Retinal pigment epithelial cell (primary cell): Measurements from ENCODE around the gene CERS4.
"Not testable (repeated sequence)": the region's sequence is repeated elsewhere in the genome, so short reads cannot be mapped to it uniquely, and the experiment has no call there.

Experiments used
- DNase-seq: peaks from one replicate; pipeline ENCODE4 v3.0.0-alpha.2; 2010; ENCODE audit warnings: low read depth
- H3K4me3 ChIP-seq: 2 replicates; pipeline ENCODE4 v1.5.1; 2011; ENCODE audit warnings: mild to moderate bottlenecking, low read length, control low read depth, moderate library complexity
- TF ChIP-seq, protein P1 (sequence below): conservative IDR thresholded peaks from 2 replicates; pipeline ENCODE4 v1.5.1; 2011; ENCODE audit warnings: low read depth, low read length, control low read depth, inconsistent platforms

CERS4 gene

DNA sequence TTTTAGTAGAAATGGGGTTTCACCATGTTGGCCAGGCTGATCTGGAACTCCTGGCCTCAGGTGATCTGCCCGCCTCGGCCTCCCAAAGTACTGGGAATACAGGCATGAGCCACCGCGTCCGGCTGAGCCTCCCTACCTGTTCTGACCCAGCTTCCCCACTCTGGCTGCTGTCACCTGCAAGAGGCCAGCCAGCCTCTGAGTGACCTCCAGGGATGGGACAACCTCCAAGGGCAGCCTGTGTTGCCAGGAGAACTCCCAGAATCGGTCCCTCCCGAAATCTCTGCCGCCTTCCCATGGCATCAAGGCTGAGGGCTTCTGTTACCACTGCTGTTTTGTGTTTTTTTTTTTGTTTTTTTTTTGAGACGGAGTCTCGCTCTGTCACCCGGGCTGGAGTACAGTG, 11.3 kb downstream of the CERS4 start:
- TF ChIP-seq, protein P1, sequence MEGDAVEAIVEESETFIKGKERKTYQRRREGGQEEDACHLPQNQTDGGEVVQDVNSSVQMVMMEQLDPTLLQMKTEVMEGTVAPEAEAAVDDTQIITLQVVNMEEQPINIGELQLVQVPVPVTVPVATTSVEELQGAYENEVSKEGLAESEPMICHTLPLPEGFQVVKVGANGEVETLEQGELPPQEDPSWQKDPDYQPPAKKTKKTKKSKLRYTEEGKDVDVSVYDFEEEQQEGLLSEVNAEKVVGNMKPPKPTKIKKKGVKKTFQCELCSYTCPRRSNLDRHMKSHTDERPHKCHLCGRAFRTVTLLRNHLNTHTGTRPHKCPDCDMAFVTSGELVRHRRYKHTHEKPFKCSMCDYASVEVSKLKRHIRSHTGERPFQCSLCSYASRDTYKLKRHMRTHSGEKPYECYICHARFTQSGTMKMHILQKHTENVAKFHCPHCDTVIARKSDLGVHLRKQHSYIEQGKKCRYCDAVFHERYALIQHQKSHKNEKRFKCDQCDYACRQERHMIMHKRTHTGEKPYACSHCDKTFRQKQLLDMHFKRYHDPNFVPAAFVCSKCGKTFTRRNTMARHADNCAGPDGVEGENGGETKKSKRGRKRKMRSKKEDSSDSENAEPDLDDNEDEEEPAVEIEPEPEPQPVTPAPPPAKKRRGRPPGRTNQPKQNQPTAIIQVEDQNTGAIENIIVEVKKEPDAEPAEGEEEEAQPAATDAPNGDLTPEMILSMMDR, result no peak
- H3K4me3 ChIP-seq, result no peak overlapping the region
- no peak for DNase-seq

GRCh38 chr19:8221161-8221560, 12.0 kb downstream of the CERS4 start:
- TF ChIP-seq, protein P1, result no peak

DNA sequence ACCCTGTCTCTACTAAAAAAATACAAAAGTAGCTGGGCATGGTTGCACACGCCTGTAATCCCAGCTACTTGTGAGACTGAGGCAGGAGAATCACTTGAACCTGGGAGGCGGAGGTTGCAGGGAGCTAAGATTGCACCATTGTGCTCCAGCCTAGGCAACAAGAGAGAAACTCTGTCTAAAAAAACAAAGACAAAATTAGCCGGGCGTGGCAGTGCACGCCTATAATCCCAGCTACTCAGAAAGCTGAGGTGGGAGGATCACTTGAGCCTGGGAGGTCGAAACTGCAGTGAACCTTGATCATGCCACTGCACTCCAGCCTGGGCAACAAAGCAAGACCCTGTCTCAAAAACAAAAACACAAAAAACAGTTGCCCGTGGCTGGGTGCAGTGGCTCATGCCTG, 14.3 kb downstream of the CERS4 start:
- H3K4me3 ChIP-seq, DNase-seq: not testable (repeated sequence)

More at GRCh38 chr19:8221161-8221560, 12.0 kb downstream of the CERS4 start:
- H3K4me3 ChIP-seq, result no peak overlapping the region
- no peak for DNase-seq

DNA sequence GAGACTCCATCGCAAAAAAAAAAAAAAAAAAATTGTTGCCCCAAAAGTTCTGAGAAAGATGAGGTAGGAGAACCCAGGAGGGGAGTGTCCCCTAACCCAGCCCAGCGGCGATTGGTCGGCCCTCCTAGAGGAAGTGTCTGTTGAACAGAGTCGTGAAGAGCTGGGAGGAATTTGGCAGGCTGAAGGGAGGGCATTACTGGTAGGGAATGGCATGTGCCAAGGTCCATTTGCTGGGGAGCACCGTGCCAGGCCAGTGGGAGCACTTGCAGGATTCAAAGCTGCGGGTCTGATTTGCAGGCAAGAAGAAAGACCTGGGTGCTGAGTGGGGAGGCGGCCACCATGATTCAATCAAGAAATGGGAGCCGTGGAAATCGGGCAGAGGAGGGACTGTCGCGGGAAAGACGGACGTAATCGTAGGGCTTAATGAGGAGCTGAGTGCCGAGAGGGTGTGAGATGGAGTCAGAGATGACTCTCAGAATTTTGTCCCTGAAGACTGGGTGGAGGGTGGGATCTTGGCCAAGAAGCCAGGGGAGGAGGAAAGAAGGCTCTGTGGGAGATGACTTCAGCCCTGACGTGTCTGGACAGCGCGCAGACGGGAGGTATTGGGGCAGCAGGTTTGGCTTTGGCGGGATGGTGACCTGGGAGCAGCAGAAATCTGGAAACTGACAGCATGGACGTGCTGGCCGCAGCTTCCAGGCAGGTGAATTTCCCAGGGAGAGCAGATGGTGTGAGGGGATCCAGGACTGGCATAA, 15.4 kb downstream of the CERS4 start:
- no peak overlapping the region for H3K4me3 ChIP-seq
- TF ChIP-seq, protein P1, result no peak
- no peak for DNase-seq

DNA sequence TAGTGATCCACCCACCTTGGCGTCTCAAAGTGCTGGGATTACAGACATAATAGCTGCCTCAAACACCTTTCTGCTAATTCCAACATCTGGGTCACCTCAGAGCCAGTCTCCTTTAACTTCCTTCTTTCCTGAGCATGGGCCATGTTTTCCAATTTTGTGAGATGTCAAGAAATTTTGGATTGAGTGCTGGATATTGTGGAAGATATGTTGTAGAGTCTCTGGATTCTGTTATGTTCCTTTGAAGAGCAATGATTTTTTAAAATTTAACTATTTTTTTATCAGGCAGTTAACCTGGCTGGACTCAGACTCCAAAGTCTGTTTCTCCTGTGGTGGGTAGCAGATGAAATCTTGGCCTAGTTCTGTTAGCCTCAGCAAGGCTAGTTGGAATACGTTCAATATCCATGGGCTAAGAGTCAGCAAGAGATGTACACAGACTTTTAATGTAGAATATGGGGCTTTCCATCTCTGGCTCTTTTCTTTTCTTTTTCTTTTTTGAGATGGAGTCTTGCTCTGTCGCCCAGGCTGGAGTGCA, 22.0 kb downstream of the CERS4 start:
- TF ChIP-seq, protein P1, result no peak
- no peak overlapping the region for H3K4me3 ChIP-seq
- DNase-seq, result no peak

DNA sequence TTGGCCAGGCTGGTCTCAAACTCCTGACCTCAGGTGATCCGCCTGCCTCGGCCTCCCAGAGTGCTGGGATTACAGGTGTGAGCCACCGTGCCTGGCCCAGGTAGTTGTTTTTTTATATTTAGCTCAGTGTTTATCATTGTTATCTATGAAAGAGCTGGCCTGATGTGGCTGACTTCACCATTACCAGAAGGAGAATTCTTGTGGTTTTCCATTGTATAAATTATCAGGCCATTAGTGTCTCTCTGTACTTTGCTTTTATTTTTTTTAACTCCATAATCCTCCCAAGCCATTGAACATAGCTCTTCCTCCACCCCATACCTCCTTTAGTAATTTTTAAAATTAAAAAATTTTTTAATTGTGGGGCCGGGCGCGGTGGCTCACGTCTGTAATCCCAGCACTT, 24.2 kb downstream of the CERS4 start:
- TF ChIP-seq, protein P1, result no peak
- DNase-seq, result no peak

DNA sequence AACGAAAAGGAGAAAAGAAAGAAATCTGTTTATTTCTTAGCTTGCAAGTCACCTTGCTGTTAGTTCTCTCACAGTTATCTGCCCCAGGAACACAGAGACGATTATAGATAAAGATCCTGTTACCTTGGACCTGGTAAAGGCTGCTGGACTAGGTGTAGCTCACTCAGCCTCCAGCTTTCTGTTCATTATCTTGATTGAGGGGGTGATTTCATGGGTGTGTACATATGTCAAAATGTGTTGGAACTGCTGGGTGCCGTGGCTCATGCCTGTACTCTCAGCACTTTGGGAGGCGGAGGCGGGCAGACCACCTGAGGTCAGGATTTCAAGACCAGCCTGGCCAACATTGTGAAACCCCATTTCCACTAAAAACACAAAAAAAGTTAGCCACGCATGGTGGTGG, 27.9 kb downstream of the CERS4 start:
- TF ChIP-seq, protein P1, result no peak
- no peak overlapping the region for H3K4me3 ChIP-seq
- DNase-seq, result no peak

More for the DNA sequence above, 24.2 kb downstream of the CERS4 start:
- H3K4me3 ChIP-seq, result no peak overlapping the region
